NCI-H2081 (cell line): Measurements from ENCODE around the gene PRDM7.
"Not testable (repeated sequence)": the region's sequence is repeated elsewhere in the genome, so short reads cannot be mapped to it uniquely, and the experiment has no call there.

Experiments
- DNase-seq, 2 experiments: peaks; one replicate each; lab custom pipeline; 2025; lab: John Stamatoyannopoulos, UW

Gene PRDM7

DNA sequence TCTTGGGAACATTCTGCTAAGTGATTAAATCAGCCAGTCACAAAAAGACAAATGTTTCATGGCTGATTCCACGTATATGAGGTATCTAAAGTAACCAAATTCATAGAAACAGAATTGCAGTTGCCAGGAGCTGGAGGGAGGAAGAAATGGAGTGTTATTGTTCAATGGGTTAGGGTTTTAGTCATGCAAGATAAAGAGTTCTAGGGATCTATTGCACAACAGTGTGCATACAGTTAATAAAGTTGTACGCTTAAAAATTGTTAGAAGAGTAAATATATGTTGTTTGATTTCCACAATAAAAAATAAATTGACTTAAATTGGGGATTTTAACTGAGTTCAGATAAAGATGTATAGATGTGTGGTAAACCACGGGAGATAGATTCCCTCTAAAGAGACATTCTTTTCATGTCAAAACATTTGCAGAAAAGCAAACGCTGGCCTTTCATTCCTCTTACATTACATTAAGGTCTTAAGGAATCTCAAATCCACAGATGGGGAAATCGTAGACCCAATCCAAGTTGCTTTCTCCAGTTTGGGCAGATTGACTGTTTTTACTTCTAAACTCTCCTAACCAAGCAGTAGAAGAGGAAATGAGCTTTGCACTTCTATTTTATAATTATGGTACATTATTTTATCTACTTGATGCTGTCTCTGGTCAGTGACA, 4.6 kb downstream of the PRDM7 start:
- no peak for DNase-seq

DNA sequence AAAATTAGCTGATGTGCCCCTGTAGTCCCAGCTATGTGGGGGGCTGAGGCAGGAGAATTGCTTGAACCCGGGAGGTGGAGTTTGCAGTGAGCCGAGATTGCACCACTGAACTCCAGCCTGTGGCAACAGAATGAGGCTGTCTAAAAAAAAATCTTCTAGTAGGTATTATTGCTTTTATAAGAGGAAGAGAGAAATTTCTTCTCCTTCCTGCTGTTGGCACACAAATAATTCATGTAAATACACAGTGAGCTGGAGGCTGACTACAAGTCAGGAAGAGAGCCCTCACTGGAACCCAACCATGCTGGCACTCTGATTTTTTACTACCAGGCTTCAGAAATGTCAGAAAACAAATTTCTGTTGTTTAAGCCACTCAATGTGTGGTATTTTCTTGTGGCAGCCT, 6.7 kb downstream of the PRDM7 start:
- DNase-seq, result no peak

DNA sequence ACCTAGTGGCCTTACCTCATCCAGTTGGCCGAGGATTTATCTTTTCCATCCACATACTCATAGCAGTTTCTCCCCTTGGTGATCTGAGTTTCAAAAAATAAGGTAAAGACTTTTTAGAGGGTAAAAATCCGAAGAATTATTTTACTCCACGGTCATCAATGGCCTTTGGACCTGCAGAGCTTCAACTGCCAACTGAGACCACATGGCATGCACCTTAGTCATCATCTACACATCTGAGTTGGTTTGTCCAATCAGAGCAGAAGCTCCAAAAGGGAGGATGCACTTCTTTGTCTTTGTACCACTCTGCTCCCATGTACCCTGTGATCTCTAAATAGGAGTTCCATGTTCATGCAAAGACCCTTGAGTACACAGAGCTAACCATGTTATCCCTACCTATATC, 15.7 kb downstream of the PRDM7 start:
- no peak for DNase-seq

DNA sequence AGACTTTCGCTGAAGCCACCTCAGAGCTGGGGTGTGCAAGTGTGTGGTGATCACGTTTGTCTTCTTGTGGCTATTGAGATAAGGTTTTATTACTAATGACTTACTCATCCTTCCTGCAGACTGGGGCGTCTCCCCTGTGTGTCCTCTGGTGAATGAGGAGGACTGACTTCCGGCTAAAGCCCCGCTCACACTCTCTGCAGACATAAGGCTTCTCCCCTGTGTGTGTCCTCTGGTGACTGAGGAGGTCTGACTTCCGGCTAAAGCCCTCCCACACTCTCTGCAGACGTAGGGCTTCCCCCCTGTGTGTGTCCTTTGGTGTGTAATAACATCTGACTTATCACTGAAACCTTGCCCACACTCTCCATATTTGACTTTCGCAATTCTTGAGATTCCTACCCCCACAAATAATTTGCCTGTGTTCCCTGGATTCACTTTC, 19.4 kb downstream of the PRDM7 start:
- no peak for DNase-seq

DNA sequence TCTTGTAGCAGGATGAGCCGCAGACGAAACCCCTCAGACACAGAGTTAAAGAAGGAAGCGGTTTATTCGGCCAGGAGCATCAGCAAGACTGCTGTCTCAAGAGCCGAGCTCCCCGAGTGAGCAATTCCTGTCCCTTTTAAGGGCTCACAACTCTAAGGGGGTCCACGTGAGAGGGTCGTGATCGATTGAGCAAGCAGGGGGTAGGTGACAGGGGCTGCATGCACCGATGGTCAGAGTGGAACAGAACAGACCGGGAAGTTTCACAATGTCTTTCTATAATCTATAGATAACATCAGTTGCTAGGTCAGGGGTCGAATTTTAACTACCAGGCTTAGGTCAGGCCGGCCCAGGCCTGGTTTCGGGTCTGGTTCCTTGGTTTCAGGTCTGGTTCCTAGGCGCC, 20.6 kb downstream of the PRDM7 start:
- DNase-seq, result not testable (repeated sequence)

DNA sequence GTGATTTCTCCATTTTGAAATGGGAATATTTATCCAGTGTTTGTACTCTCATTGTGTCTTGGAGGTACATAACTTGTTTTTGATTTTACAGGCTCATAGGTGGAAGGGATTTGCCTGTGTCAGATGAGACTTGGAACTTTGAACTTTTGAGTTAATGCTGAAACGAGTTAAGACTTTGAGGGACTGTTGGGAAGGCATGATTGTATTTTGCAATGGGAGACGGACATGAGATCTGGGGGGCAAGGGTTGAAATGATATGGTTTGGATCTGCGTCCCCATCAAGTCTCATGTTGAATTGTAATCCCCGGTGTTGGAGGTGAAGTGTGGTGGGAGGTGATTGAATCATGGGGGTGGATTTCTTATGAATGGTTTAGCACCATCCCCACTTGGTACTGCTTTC, 21.8 kb downstream of the PRDM7 start:
- DNase-seq, result no peak

DNA sequence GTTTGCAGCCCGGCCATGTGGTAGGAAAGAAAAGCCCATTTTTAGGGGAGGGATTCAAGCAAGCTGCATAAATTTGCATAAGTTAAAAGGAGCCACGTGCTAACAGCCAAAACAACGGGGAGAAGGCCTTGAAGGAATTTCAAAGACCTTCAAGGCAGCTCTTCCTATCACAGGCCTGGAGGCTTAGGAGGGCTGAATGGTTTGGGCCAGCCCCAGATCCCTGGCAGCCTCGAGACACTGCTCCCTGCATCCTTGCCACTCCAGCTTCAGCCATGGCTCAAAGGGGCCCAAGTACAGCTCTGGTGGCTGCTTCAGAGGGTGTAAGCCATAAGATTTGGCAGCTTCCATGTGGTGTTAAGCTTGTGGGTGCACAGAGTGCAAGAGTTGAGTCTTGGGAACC, 22.6 kb downstream of the PRDM7 start:
- no peak for DNase-seq

DNA sequence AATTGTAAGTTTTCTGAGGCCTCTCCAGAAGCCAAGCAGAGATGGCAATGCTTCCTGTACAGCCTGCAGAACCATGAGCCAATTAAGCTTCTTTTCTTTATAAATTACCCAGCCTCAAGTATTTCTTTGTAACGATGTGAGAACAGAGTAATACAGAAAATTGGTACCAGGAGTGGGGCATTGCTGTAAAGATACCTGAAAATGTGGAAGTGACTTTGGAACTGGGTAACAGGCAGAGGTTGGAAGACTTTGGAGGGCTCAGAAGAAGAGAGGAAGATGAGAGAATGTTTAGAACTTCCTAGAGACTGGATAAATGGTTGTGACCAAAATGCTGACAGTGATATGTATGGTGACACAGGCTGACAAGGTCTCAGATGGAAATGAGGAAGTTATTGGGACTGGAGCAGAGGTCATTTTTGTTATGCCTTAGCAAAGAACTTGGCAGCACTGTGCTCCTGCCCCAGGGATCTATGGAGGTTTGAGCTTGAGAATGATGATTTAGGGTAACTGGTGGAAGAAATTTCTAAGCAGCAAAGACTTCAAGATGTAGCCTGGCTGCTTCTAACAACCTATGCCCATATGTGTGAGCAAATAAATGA, 23.1 kb downstream of the PRDM7 start:
- DNase-seq, result no peak

DNA sequence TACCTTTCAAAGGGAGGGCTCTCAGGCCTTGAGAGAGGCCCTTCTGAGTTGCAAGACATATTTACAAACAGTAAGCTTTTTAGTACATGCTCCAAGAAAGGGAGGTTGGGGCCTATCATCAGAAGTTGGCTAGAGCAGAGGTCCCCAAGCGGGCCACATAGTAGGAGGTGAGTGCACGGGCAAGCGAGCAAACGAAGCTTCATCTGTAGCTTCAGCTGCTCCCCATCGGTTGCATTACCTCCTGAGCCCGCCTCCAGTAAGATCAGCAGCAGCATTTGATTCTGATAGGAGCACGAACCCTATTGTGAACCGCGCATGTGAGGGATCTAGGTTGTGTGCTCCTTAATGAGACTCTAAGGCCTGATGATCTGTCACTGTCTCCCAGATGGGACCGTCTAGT, 26.2 kb downstream of the PRDM7 start:
- DNase-seq, result no peak

DNA sequence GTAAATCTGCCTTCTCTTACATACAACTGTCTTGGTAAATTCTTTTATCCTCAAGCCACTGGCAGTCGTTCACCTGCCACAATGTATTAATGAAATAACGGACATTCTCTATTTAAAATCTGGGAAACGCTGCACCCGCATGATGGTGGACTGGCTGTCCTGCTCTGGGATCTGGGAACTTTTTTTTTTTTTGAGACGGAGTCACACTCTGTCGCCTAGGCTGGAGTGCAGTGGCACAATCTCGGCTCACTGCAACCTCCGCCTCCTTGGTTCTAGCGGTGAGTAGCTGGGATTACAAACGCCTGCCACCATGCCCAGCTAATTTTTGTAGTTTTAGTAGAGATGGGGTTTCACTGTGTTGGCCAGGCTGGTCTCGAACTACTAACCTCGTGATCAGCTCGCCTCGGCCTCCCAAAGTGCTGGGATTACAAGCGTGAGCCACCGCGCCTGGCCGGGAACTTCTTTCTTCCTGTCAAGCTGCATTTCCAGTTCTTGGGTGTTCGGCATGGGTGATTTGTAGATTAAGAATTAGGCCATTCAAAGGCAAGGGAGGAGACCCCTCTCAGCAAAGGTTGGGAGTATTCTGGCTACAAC, 28.3 kb downstream of the PRDM7 start:
- no peak for DNase-seq

DNA sequence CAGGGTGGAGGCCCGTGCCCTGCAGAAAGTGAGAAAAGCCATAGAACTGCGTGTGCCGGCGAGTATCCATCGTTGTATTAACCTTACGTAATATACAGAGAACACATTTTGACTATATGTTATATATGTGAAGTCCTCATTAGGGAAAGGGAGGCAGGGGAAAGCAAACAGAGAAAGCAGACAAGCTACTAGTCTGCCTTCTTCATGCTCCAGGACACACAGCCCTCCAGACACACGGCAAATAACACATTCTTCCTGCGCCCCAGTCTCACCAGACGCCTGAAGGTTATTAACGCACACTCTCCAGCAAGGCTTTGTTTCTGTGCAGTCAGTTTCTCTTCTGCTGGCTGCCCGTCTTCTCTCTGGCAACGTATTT, 28.8 kb downstream of the PRDM7 start:
- DNase-seq, result no peak

DNA sequence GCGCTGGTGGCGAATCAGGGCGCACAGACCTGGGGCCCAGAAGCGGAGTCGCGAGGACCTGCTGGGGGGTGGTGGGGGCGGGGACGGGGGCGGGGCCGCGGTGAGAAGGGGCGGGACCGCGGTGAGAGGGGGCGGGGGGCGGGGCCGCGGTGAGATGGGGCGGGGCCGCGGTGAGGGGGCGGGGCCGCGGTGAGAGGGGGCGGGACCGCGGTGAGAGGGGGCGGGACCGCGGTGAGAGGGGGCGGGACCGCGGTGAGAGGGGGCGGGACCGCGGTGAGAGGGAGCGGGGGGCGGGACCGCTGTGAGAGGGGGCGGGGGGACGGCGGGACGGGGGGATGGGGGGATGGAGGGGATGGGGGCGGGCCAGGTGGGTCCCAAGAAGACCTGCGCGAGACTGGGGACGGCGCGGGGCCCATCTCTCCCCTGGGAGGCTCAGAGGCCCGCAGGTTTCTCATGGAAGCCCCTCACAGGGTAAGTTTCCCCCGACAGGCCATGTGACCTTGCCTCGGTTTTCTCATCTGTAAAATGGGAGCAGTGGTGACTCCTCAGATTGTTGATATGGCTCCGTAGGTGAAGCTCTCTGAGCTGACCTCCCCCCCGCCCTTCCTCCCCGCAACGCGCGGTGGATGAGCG, 29.3 kb downstream of the PRDM7 start:
- no peak for DNase-seq

DNA sequence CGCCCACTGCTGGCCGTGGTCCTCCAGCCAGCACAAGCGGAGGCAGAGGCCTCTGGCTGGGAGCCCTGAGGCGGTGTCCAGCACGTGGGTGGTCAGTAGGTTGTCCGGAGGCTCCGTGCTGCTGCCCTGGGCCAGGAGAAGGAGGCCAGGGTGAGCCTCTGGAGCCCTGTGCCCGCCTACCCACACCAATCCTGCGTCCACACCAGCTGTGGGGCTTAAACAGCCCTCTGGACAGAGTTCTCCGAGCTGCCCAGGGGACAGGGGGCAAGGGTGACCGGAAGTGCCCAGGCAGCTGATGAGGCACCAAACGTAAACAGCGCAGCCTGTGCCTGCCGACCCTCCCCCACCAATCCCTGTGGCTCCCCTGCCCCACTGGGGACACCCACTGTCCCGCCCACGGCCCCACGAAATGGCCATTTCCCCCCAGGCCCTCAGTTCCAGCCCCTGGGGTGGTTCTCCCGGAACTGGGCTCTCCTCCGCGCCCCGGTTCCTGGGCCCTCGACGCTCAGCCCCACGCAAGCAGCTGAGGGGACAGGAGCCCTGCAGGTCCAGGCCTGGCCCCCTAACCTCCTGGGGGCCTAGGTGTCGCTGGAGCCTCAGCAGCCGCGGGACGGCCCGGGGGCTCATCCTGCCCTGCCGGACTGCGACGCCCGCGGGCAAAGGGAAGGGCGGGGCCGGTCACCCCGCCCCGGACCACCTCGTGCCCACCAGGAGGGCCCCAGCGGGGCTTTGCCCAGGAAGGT, 30.0 kb downstream of the PRDM7 start:
- DNase-seq, result no peak

DNA sequence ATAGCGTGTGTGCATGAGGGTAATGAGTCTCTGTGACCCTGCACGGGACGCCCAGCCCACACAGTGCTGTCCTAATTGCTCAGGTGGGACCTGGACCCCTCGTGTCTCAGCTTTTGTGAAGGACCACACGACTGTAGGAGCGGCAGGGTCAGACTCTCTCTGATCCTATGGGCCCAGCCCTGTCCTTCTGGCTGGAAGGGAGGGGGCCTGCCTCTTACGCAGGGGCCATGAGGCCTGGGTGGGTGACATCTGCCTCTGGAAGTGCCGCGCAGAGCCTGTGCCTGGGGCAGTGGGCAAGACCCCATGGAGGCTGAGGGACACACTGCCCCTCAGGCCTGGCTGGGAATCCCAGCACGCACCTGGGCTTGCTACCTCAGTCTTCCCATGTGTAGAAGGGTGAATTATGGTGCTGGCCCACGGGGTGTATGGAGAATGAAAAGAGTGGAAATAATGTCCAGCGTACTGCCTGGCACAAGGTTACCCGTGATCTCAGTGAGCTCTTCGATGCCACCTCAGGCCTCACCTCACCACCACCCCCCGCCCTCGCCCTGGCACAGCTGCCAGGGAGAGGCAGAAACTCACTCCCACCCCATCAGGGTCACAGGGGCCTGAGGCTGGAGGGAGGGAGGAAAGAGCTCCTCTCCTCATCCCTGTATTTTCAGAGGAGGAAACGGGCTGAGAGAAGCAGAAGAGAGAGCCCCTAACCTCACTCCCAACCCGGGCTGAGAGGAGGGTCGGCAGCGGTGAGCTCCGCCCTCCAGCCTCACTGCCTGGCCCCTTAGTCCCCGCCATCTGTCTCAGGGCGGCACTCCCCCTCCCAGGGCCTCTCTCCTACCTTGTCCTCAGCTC, 30.8 kb downstream of the PRDM7 start:
- no peak for DNase-seq

DNA sequence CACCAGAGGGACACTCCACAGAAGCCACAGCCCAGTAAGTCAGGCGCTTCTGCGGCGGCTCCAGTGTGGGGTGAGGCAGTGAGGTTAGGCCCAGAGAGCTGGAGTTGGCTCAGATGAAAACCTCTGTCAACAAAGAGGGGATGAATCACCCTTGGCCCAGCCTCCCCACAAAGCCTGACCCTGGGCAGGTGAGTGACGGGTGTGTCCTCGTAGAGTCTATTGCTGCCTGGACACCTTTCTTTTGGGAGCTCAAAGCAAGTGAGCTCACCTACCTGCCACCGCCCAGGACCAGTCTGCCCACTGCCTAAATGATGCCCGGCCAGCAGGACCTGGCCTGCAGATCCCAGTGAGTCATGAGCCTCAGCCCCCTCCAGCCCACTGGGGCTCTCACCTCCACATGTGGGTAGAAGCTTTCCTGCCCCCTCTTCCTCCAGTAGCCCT, 33.0 kb downstream of the PRDM7 start:
- no peak for DNase-seq

DNA sequence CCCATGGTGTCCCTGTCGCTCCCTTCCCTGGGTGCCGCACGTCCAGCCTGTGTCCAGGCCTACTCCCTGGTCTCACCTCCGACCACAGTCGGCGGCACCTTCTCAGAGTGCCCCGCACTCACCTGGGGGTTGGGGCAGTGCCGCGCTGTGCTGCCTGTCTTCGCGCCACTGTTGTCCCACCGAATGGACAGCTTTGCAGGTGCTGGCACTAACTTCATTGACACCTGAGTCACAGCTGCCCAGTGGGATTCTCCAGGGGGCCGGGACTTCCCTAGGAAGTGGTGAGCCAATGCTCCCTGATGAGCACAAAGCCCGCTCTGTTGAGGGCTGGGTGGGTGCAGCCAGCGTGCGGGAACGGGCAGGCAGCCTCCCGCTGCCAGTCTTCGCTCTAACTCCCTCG, 33.6 kb downstream of the PRDM7 start:
- DNase-seq, result no peak

DNA sequence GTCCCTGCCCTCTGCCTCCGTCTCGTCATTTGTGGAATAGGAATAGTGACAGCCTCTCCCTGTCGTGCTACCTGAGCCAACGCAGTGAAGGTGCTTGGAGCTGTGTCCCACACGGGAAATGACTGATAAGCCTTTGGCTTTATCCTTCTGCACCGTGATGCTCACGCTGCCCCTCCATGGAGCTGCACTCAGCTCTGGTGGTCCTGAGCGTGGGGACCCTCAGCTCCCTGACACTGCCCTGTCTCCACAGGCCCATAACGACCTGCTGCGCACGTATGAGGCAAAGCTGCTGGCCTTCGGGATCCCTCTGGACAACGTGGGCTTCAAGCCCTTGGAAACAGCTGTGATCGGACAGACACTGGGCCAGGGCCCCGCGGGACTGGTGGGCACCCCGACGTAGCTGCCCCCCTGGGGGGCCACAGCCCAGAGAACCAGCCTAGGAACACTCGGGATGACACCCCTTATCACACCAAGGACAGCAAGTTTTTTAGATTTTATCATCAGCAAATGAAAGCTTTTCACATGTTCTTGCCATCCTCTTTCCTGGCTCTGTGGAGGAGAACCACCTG, 34.1 kb downstream of the PRDM7 start:
- DNase-seq, result no peak

DNA sequence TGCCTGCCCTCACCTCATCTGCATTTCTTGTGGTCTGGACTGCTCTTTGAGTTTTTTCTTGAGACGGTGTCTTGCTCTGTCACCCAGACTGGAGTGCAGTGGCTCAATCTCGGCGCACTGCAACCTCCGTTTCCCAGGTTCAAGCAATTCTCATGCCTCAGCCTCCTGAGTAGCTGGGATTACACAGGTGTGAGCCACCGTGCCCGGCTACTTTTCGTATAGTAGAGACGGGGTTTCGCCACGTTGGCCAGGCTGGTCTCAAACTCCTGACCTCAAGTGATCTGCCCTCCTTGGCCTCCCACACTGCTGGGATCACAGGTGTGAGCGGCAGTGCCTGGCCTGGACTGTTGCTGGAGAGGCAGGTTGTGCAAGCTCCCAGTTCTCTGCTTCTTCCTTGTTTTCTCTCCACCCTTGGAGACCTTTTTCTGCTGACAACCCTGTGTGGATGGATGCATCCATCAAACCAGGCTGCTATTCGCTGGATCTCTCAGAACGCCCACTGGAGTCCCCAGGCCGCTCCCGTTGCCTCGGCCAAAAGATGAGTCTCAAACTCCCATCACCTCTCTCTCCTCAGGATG, 35.1 kb downstream of the PRDM7 start:
- no peak for DNase-seq

DNA sequence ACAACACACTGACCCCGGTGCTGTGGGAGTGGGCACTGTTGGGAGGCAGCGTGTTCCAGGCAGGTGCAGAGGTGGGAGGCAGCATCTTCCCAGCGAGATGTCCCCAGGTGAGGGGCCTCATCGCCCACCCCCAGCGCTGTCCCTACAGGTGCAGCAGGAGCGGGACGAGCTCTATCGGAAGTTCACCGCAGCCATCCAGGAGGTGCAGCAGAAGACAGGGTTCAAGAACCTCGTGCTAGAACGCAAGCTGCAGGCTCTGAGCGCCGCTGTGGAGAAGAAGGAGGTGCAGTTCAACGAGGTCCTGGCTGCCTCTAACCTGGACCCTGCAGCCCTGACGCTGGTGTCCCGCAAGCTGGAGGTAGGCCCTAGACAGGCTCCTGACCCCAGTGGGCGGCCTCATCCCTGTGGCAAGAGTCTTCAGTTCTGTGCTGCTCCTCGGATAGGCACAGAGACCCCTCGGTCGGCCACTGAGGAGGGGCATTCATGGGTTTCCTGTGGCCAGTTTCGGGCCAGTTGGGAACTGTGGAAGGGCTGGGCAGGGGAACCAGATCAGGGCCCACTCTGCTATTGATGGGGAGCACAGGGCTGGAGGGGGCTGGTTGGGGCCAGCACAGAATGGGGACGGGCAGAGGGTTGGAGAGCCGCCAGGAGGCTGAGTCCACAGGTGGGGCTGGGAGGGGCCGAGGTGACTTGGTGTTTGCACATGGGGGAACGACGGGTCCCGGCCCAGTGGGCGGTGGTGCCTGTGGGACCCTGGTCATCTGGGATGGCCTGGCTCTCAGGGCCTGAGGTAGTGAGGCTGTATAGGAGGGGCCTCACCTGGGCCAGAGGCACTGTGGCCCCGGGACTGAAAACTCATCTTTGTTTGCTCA, 36.7 kb downstream of the PRDM7 start:
- DNase-seq, result no peak

DNA sequence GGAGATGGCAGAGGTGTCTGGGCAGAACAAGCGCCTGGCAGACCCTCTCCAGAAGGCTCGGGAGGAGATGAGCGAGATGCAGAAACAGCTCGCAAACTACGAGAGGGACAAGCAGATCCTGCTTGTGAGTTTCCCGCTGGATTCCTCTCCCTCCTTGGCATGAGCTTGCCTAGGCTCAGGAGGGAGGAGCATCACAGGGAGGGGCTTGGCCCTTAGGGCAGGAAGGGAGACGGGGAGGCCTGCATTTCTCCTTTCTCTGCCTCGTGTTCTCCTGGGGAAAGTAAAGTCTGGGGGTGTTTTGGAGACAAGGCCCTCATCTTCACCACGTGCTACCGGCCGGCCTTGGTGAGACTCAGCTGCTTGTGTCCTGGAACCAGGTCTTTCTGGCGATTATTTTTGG, 39.9 kb downstream of the PRDM7 start:
- no peak for DNase-seq
